ENCODE measurements around the gene BCAR3. TPM values are rescaled to one million over a fixed set of nuclear protein-coding genes. Genes with fewer than 3 reads are reported as not detected.

BCAR3 gene
- total RNA-seq, 1 donor from 2014 or later: 41.0 TPM

DNA sequence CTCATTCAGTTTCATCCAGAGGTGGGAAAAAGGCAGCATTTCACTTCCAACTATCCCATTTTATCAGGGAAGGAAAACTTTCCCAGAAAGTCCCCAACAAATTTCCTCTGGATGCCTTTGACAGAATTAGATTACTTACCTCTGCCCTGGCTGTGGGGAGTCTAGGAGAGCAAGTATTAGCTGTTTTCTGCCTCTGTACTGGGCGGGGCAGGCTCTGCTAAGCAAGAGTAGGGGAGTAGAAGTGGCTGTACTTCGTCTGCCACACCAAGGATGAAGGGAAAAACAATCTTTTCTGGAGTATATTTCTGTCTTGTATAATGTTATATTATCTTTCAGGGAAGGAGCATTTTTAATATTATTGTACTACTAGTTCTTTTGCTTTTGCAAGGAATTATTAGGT is 155.2 kb downstream of the BCAR3 start:
- DNase-seq (ENCODE audit: low spot score in 2 of 2): no peak
- Histone ChIP-seq H3K4me1 (no peaks in the 10 kb centered on the region), H3K9me3 (no peaks in the 10 kb centered on the region), H3K27ac (no peak overlapping the region), H3K36me3 (no peaks in the 10 kb centered on the region), H3K27me3 (no peaks in the 10 kb centered on the region), H3K4me3 (no peak overlapping the region)
- intact Hi-C loops (cut with DNase I): no loop called here
- TF ChIP-seq, protein P1, sequence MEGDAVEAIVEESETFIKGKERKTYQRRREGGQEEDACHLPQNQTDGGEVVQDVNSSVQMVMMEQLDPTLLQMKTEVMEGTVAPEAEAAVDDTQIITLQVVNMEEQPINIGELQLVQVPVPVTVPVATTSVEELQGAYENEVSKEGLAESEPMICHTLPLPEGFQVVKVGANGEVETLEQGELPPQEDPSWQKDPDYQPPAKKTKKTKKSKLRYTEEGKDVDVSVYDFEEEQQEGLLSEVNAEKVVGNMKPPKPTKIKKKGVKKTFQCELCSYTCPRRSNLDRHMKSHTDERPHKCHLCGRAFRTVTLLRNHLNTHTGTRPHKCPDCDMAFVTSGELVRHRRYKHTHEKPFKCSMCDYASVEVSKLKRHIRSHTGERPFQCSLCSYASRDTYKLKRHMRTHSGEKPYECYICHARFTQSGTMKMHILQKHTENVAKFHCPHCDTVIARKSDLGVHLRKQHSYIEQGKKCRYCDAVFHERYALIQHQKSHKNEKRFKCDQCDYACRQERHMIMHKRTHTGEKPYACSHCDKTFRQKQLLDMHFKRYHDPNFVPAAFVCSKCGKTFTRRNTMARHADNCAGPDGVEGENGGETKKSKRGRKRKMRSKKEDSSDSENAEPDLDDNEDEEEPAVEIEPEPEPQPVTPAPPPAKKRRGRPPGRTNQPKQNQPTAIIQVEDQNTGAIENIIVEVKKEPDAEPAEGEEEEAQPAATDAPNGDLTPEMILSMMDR (IDR thresholded peaks at IDR 0.05): no peak

DNA sequence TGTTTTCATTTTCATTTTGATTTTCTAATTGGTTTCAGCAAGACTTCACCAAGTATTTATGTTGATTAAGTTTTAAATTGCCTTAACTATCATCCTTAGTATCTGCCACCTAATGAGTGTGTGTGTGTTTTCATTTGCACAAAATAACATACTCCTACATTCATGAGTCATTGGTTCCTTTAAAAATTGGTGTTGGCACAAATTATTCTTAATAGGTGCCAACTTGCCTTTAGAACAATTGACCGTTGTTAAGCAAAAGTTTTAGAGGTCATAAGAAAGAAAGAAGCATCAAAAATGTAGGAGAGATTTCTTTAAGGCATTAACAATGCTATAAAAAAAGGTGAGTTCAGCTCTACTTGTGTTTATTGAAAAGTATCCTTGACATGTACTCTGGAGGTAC is 156.2 kb downstream of the BCAR3 start:
- H3K27me3 ChIP-seq: no peaks in the 10 kb centered on the region
- TF ChIP-seq, protein P1 (IDR thresholded peaks at IDR 0.05): no peak
- no peak for DNase-seq (ENCODE audit: low spot score in 2 of 2)
- no peaks in the 10 kb centered on the region for H3K36me3 ChIP-seq
- no peaks in the 10 kb centered on the region for H3K9me3 ChIP-seq
- intact Hi-C loops (cut with DNase I): no loop called here
- no peak overlapping the region for H3K4me3 ChIP-seq
- H3K27ac ChIP-seq: no peak overlapping the region
- H3K4me1 ChIP-seq: no peaks in the 10 kb centered on the region

DNA sequence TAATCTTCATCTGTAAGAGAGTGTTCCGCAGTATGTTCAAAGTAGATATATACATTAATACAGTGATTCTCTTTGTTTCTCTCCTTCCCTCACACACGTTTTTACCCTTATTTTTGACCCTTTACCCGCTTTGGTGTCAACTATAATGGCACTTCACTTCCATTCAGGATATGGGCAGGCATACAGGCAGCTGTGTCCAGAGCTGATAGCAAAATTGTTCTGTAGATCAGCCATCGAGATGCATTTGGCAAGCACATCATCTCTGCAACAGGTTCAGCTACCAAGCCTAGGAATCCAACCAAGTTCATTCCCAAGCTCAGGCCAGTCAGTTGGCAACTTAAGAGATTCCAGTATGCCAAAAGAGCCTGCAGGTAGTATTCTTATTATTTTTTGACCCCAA is 158.9 kb downstream of the BCAR3 start:
- no peak for DNase-seq (ENCODE audit: low spot score in 2 of 2)
- H3K4me1 ChIP-seq: no peaks in the 10 kb centered on the region
- H3K9me3 ChIP-seq: no peaks in the 10 kb centered on the region
- no peaks in the 10 kb centered on the region for H3K27me3 ChIP-seq
- H3K36me3 ChIP-seq: no peaks in the 10 kb centered on the region
- intact Hi-C loops (cut with DNase I): no loop called here
- H3K27ac ChIP-seq: no peak overlapping the region
- TF ChIP-seq, protein P1 (IDR thresholded peaks at IDR 0.05): no peak
- H3K4me3 ChIP-seq: no peak overlapping the region

DNA sequence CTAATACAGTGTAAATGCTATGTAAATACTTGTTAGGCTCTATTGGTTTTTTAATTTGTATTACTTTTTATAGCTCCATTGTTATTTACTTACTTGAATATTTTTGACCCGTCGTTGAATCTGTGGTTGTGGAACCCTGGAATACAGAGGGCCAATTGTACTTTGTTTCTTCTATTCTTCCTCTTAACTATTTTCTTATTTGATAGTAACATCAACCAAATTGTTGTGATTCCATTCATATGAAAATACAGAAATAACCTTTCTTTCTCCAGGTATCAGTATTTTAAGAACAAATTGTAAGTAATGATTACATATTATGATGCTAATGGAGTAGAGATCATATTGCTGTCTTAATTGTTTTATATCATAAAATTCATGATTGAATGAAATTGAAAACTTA is 160.0 kb downstream of the BCAR3 start:
- no peaks in the 10 kb centered on the region for H3K36me3 ChIP-seq
- intact Hi-C loops (cut with DNase I): no loop called here
- TF ChIP-seq, protein P1 (IDR thresholded peaks at IDR 0.05): no peak

DNA sequence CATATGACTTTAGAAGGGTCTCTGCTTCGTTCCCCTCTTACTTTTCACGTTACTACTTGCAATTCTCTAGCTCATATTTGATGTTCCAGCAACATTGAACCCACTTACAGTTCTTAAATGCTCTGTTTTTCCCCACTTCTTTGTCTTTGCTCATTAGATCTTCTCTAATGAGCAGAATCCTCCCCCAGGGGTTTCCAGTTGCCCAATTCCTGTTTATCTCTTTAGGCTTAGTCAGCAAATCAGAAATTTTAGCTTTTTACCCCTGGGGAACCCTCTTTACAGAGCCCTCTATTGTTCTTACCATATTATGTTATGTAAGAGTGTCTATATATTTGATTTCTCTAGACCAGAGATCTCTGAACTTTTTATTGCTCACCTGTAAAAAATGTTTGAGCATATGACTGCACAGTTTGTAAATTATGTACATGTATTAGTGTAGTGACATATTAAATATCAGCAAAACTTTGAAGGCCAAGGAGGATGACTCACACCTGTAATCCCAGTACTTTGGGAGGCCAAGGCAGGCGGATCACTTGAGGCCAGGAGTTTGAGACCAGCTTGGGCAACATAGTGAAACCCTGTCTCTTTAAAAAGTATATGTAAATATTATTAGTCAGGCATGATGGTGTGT is 162.3 kb downstream of the BCAR3 start:
- intact Hi-C loops (cut with DNase I): no loop called here
- no peaks in the 10 kb centered on the region for H3K36me3 ChIP-seq
- TF ChIP-seq, protein P1 (IDR thresholded peaks at IDR 0.05): no peak
- no peaks in the 10 kb centered on the region for H3K27me3 ChIP-seq
- no peak for DNase-seq (ENCODE audit: low spot score in 2 of 2)
- H3K4me3 ChIP-seq: no peak overlapping the region
- no peaks in the 10 kb centered on the region for H3K4me1 ChIP-seq
- no peaks in the 10 kb centered on the region for H3K9me3 ChIP-seq
- H3K27ac ChIP-seq: no peak overlapping the region

More for the DNA sequence above, 160.0 kb downstream of the BCAR3 start:
- H3K4me1 ChIP-seq: no peaks in the 10 kb centered on the region
- H3K27me3 ChIP-seq: no peaks in the 10 kb centered on the region
- H3K27ac ChIP-seq: no peak overlapping the region
- no peak overlapping the region for H3K4me3 ChIP-seq
- DNase-seq (ENCODE audit: low spot score in 2 of 2): no peak
- H3K9me3 ChIP-seq: no peaks in the 10 kb centered on the region

DNA sequence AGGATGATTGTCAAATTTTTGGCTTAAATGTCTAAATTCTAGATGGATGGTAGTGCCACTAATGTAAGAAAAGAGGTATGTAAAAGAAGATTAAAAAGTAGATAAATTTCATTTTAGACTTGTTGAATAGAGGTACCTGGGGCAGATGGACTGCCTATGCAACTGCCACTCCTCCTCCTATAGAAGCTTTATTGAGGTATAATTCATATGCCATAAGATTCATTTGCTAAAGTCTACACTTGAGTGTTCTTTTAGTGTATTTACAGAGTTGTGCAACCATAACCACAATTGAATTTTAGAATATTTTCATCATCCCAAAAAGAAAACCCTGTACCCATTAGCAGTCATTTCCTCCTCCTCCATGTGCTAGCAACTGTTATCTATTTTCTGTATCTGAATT is 163.1 kb downstream of the BCAR3 start:
- Histone ChIP-seq H3K36me3 (no peaks in the 10 kb centered on the region), H3K4me1 (no peaks in the 10 kb centered on the region), H3K4me3 (no peak overlapping the region), H3K27me3 (no peaks in the 10 kb centered on the region), H3K27ac (no peak overlapping the region), H3K9me3 (no peaks in the 10 kb centered on the region)
- intact Hi-C loops (cut with DNase I): no loop called here
- TF ChIP-seq, protein P1 (IDR thresholded peaks at IDR 0.05): no peak
- no peak for DNase-seq (ENCODE audit: low spot score in 2 of 2)
